ENCODE measurements around the gene DAG1.

DAG1 gene

GRCh38 chr3:49556500-49557275, 86.6 kb downstream of the DAG1 start:
- Histone ChIP-seq H3K36me3 (ENCODE audit: insufficient read depth, insufficient read length, low read length) (no peaks in the 10 kb centered on the region), H3K9me3 (ENCODE audit: insufficient read depth, low read length) (0 out of 2 replicates have a peak, but pooled peaks cover 4% of the 10 kb centered on the region), H3K4me1 (ENCODE audit: insufficient read depth, insufficient read length) (peaks cover 7% of the 10 kb centered on the region), H3K27me3 (ENCODE audit: insufficient read depth, insufficient read length) (peaks cover 30% of the 10 kb centered on the region), H3K9ac (ENCODE audit: insufficient read length, low read depth) (no peak overlapping the region), H3K4me3 (ENCODE audit: insufficient read length, low read depth) (no peak overlapping the region)
- DNase-seq (ENCODE audit: low read depth, low spot score), result no peak
- no peak for TF ChIP-seq ZNF274 (IDR thresholded peaks at IDR 0.05; ENCODE audit: low read depth, low read length)
- TF ChIP-seq SUZ12 (IDR thresholded peaks at IDR 0.05; ENCODE audit: extremely low read depth, insufficient read depth, insufficient read length), result no peak
- TF ChIP-seq YY1 (IDR thresholded peaks at IDR 0.05; ENCODE audit: insufficient read depth, insufficient read length), result no peak

- Histone ChIP-seq H3K27me3 (ENCODE audit: insufficient read depth, insufficient read length) (no peaks in the 10 kb centered on the region), H3K9ac (ENCODE audit: insufficient read length, low read depth) (no peak overlapping the region), H3K4me3 (ENCODE audit: insufficient read length, low read depth) (no peak overlapping the region), H3K9me3 (ENCODE audit: insufficient read depth, low read length) (0 out of 2 replicates have a peak, but pooled peaks cover 4% of the 10 kb centered on the region), H3K36me3 (ENCODE audit: insufficient read depth, insufficient read length, low read length) (no peaks in the 10 kb centered on the region), H3K4me1 (ENCODE audit: insufficient read depth, insufficient read length) (no peaks in the 10 kb centered on the region)
- TF ChIP-seq YY1 (IDR thresholded peaks at IDR 0.05; ENCODE audit: insufficient read depth, insufficient read length) (no peak), SUZ12 (IDR thresholded peaks at IDR 0.05; ENCODE audit: extremely low read depth, insufficient read depth, insufficient read length) (no peak), ZNF274 (IDR thresholded peaks at IDR 0.05; ENCODE audit: low read depth, low read length) (no peak)
- DNase-seq (ENCODE audit: low read depth, low spot score), result no peak
These were observed 93.0 kb downstream of the DAG1 start for GRCh38 chr3:49563040-49563578.

- 0 out of 2 replicates have a peak, but pooled peaks cover 4% of the 10 kb centered on the region for H3K9me3 ChIP-seq (ENCODE audit: insufficient read depth, low read length)
- no peak overlapping the region for H3K4me3 ChIP-seq (ENCODE audit: insufficient read length, low read depth)
- no peaks in the 10 kb centered on the region for H3K27me3 ChIP-seq (ENCODE audit: insufficient read depth, insufficient read length)
- no peak overlapping the region for H3K9ac ChIP-seq (ENCODE audit: insufficient read length, low read depth)
- H3K4me1 ChIP-seq (ENCODE audit: insufficient read depth, insufficient read length), result no peaks in the 10 kb centered on the region
- TF ChIP-seq YY1 (IDR thresholded peaks at IDR 0.05; ENCODE audit: insufficient read depth, insufficient read length), result no peak
- no peak for TF ChIP-seq SUZ12 (IDR thresholded peaks at IDR 0.05; ENCODE audit: extremely low read depth, insufficient read depth, insufficient read length)
- no peak for TF ChIP-seq ZNF274 (IDR thresholded peaks at IDR 0.05; ENCODE audit: low read depth, low read length)
- DNase-seq (ENCODE audit: low read depth, low spot score), result no peak
- H3K36me3 ChIP-seq (ENCODE audit: insufficient read depth, insufficient read length, low read length), result no peaks in the 10 kb centered on the region
These were observed 93.7 kb downstream of the DAG1 start for GRCh38 chr3:49563766-49564165.

GRCh38 chr3:49566312-49566711, 96.2 kb downstream of the DAG1 start:
- no peak overlapping the region for H3K9ac ChIP-seq (ENCODE audit: insufficient read length, low read depth)

GRCh38 chr3:49567406-49567805, 97.3 kb downstream of the DAG1 start:
- no peak for DNase-seq (ENCODE audit: low read depth, low spot score)
- no peak for TF ChIP-seq YY1 (IDR thresholded peaks at IDR 0.05; ENCODE audit: insufficient read depth, insufficient read length)
- no peak for TF ChIP-seq SUZ12 (IDR thresholded peaks at IDR 0.05; ENCODE audit: extremely low read depth, insufficient read depth, insufficient read length)
- TF ChIP-seq ZNF274 (IDR thresholded peaks at IDR 0.05; ENCODE audit: low read depth, low read length), result no peak
- no peaks in the 10 kb centered on the region for H3K27me3 ChIP-seq (ENCODE audit: insufficient read depth, insufficient read length)
- no peak overlapping the region for H3K4me3 ChIP-seq (ENCODE audit: insufficient read length, low read depth)
- H3K9me3 ChIP-seq (ENCODE audit: insufficient read depth, low read length), result no peaks in the 10 kb centered on the region
- H3K4me1 ChIP-seq (ENCODE audit: insufficient read depth, insufficient read length), result peaks cover 3% of the 10 kb centered on the region
- no peaks in the 10 kb centered on the region for H3K36me3 ChIP-seq (ENCODE audit: insufficient read depth, insufficient read length, low read length)
- H3K9ac ChIP-seq (ENCODE audit: insufficient read length, low read depth), result no peak overlapping the region

More at GRCh38 chr3:49566312-49566711, 96.2 kb downstream of the DAG1 start:
- no peak for DNase-seq (ENCODE audit: low read depth, low spot score)
- Histone ChIP-seq H3K9me3 (ENCODE audit: insufficient read depth, low read length) (no peaks in the 10 kb centered on the region), H3K4me1 (ENCODE audit: insufficient read depth, insufficient read length) (peaks cover 3% of the 10 kb centered on the region), H3K27me3 (ENCODE audit: insufficient read depth, insufficient read length) (no peaks in the 10 kb centered on the region), H3K4me3 (ENCODE audit: insufficient read length, low read depth) (no peak overlapping the region), H3K36me3 (ENCODE audit: insufficient read depth, insufficient read length, low read length) (no peaks in the 10 kb centered on the region)
- TF ChIP-seq SUZ12 (IDR thresholded peaks at IDR 0.05; ENCODE audit: extremely low read depth, insufficient read depth, insufficient read length), result no peak
- TF ChIP-seq YY1 (IDR thresholded peaks at IDR 0.05; ENCODE audit: insufficient read depth, insufficient read length), result no peak
- TF ChIP-seq ZNF274 (IDR thresholded peaks at IDR 0.05; ENCODE audit: low read depth, low read length), result no peak

- no peaks in the 10 kb centered on the region for H3K9me3 ChIP-seq (ENCODE audit: insufficient read depth, low read length)
- no peaks in the 10 kb centered on the region for H3K36me3 ChIP-seq (ENCODE audit: insufficient read depth, insufficient read length, low read length)
- peaks cover 3% of the 10 kb centered on the region for H3K4me1 ChIP-seq (ENCODE audit: insufficient read depth, insufficient read length)
- no peak overlapping the region for H3K9ac ChIP-seq (ENCODE audit: insufficient read length, low read depth)
- H3K4me3 ChIP-seq (ENCODE audit: insufficient read length, low read depth), result no peak overlapping the region
- TF ChIP-seq YY1 (IDR thresholded peaks at IDR 0.05; ENCODE audit: insufficient read depth, insufficient read length) (no peak), SUZ12 (IDR thresholded peaks at IDR 0.05; ENCODE audit: extremely low read depth, insufficient read depth, insufficient read length) (no peak), ZNF274 (IDR thresholded peaks at IDR 0.05; ENCODE audit: low read depth, low read length) (no peak)
- H3K27me3 ChIP-seq (ENCODE audit: insufficient read depth, insufficient read length), result no peaks in the 10 kb centered on the region
- DNase-seq (ENCODE audit: low read depth, low spot score), result no peak
These were observed 98.9 kb downstream of the DAG1 start for GRCh38 chr3:49568965-49569364.

- Histone ChIP-seq H3K36me3 (ENCODE audit: insufficient read depth, insufficient read length, low read length) (no peaks in the 10 kb centered on the region), H3K27me3 (ENCODE audit: insufficient read depth, insufficient read length) (no peaks in the 10 kb centered on the region), H3K9ac (ENCODE audit: insufficient read length, low read depth) (peak overlapping the region; percentile 9), H3K4me1 (ENCODE audit: insufficient read depth, insufficient read length) (peaks cover 3% of the 10 kb centered on the region), H3K9me3 (ENCODE audit: insufficient read depth, low read length) (no peaks in the 10 kb centered on the region), H3K4me3 (ENCODE audit: insufficient read length, low read depth) (no peak overlapping the region)
- TF ChIP-seq ZNF274 (IDR thresholded peaks at IDR 0.05; ENCODE audit: low read depth, low read length) (no peak), SUZ12 (IDR thresholded peaks at IDR 0.05; ENCODE audit: extremely low read depth, insufficient read depth, insufficient read length) (no peak), YY1 (IDR thresholded peaks at IDR 0.05; ENCODE audit: insufficient read depth, insufficient read length) (no peak)
- no peak for DNase-seq (ENCODE audit: low read depth, low spot score)
These were observed 100.1 kb downstream of the DAG1 start for GRCh38 chr3:49570028-49570654.

All from NT2/D1 (cell line).